Breast epithelium (tissue), 3 donors: Measurements from ENCODE around the gene PCDHGA10.

Source experiments
- CTCF ChIP-seq, 3 donors: fragments of 450-650 bp; IDR thresholded peaks; one replicate each; pipeline ENCODE4 v1.5.1; 2016 to 2017; ENCODE audit warnings: antibody characterized with exemption in 3 of 3, mild to moderate bottlenecking in 3 of 3, moderate library complexity in 3 of 3
- POLR2A ChIP-seq: fragments of 450-650 bp; IDR thresholded peaks from one replicate; pipeline ENCODE4 v1.6.1; 2016; ENCODE audit warnings: antibody characterized with exemption, mild to moderate bottlenecking, moderate library complexity

GRCh38 chr5:141366016-141366896, 46.5 kb upstream of the PCDHGA10 start:
- no peak for TF ChIP-seq CTCF (IDR thresholded peaks at IDR 0.05)
- no peak for TF ChIP-seq POLR2A
